Thoracic aorta (tissue), 2 donors: ENCODE data around the gene SLC46A1. TPM values are rescaled to one million over a fixed set of nuclear protein-coding genes. Genes with fewer than 3 reads are reported as not detected.
A peak's percentile ranks its signal among the peaks of the same experiment; 100 is the strongest.

Source experiments
- ATAC-seq: fragments of 150-250 bp; one replicate; pipeline ENCODE4 v1.8.0; 2017; ENCODE audit warnings: low read depth; ENCODE audit not compliant: insufficient number of reproducible peaks, low FRiP score
- DNase-seq: peaks from one replicate; pipeline ENCODE4 v3.0.0-alpha.2; 2020; ENCODE audit warnings: low spot score
- H3K27ac ChIP-seq, 2 donors: fragments of 200-600 bp; sonication (generic); 1 replicate in 1 of 2; 2 replicates in 1 of 2; pipeline ENCODE4 v1.5.1; 2016; ENCODE audit warnings: mild to moderate bottlenecking in 2 of 2, moderate library complexity in 2 of 2
- H3K27me3 ChIP-seq: fragments of 200-600 bp; sonication (generic); replicated peaks from 2 replicates; pipeline ENCODE4 v1.6.0; 2016; ENCODE audit warnings: mild to moderate bottlenecking; ENCODE audit not compliant: insufficient read depth
- H3K36me3 ChIP-seq: fragments of 200-600 bp; sonication (generic); one replicate; pipeline ENCODE4 v1.5.1; 2016
- H3K4me1 ChIP-seq, 2 donors: fragments of 200-600 bp; sonication (generic); 1 replicate in 1 of 2; 2 replicates in 1 of 2; pipeline versions ENCODE4 v1.5.1 to v1.6.0; 2016; ENCODE audit warnings: low read depth in 2 of 2, mild to moderate bottlenecking in 1 of 2; ENCODE audit not compliant: control insufficient read depth in 1 of 2
- H3K4me3 ChIP-seq: fragments of 200-600 bp; sonication (generic); 2 replicates; pipeline ENCODE4 v1.5.1; 2016; ENCODE audit warnings: mild to moderate bottlenecking
- H3K9me3 ChIP-seq: fragments of 200-600 bp; sonication (generic); 2 replicates; pipeline ENCODE4 v1.5.1; 2016
- total RNA-seq, 2 donors: library from RNA; depleted of rRNA; stranded (reverse); fragments of >200 nt; gene quantifications; one replicate each; pipeline versions ENCODE4 v1.1.0 to v1.2.3, GENCODE V29; 2016
- TF ChIP-seq, protein P1 (sequence below): fragments of 200-600 bp; sonication (generic); IDR thresholded peaks from one replicate; pipeline ENCODE4 v1.5.1; 2019; ENCODE audit warnings: antibody characterized with exemption

SLC46A1 gene
- total RNA-seq, 2 donors from 2014 or later = 11.9 to 29.2 TPM

DNA sequence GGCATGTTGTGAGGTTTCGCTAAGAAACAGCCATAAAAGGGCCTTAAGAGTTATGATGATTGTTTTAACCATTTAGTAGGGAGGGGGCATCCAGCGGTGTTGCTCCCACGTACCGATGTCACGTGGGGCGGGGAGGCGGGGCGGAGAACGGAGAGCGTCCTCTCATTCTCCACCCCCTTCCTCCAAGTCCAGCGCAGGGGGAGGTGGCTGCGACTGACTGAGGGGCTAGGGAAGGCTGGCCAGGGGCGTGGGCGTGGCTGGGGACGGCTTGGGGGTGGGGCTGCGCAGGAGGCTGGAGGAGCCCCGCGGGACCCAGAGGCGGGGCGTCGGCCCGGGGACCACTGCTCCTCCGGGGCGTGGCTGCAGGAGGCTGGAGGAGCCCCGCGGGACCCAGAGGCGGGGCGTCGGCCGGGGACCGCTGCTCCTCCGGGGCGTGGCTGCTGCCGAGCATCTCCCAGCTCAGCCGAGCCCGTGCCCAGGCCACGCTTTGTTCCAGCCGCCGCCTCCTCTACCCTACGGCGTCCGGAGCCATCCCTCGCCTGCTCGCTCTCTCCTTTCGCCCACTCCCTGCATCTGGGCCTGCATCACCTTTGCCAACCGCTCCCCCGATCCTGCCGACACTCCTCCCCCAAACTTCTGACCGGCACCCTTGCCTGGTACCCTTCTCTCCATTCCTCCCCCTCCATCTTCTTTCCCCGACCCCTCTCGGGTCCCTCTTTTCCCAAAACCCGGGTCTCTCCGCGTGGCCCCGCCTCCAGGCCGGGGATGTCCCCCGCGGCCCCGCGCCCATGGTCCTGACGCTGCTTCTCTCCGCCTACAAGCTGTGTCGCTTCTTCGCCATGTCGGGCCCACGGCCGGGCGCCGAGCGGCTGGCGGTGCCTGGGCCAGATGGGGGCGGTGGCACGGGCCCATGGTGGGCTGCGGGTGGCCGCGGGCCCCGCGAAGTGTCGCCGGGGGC is 34.5 kb downstream of the SLC46A1 start, which contains the start of gene SARM1:
Gene SARM1, plus strand, starts transcription at position 450 of the 958 bp plus-strand sequence. Its CDS starts 339 bp downstream, at position 789.
- ATAC-seq = peak; percentile 60
- Histone ChIP-seq H3K27ac (peak within 1 kb of the TSS; percentile 64 to 70), H3K9me3 (no peaks in the 10 kb centered on the region), H3K27me3 (no peaks in the 10 kb centered on the region), H3K36me3 (no peaks in the 10 kb centered on the region), H3K4me3 (peak within 1 kb of the TSS; percentile 73), H3K4me1 (peaks cover 11 to 28% of the 10 kb centered on the region in 2 donors)
- TF ChIP-seq, protein P1, sequence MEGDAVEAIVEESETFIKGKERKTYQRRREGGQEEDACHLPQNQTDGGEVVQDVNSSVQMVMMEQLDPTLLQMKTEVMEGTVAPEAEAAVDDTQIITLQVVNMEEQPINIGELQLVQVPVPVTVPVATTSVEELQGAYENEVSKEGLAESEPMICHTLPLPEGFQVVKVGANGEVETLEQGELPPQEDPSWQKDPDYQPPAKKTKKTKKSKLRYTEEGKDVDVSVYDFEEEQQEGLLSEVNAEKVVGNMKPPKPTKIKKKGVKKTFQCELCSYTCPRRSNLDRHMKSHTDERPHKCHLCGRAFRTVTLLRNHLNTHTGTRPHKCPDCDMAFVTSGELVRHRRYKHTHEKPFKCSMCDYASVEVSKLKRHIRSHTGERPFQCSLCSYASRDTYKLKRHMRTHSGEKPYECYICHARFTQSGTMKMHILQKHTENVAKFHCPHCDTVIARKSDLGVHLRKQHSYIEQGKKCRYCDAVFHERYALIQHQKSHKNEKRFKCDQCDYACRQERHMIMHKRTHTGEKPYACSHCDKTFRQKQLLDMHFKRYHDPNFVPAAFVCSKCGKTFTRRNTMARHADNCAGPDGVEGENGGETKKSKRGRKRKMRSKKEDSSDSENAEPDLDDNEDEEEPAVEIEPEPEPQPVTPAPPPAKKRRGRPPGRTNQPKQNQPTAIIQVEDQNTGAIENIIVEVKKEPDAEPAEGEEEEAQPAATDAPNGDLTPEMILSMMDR = no peak
- peak; percentile 66 for DNase-seq

DNA sequence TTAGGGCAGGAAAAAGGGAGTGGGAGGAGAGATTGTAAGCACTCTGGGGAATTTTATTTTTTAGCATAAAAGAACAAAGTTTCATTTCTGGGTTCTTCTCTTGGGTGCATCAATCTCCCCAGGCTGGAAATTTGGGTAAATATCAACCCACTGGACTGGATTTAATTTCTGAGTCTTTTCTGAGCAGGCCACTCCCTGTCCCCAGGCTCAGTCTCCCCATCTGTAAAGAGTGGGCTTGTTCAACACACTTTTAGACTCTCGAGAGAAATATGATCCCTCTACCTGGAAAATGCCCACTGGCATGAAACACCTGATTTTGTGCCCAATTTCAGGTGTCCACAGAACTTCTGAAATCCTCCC is 35.3 kb downstream of the SLC46A1 start:
- Histone ChIP-seq H3K9me3 (no peaks in the 10 kb centered on the region), H3K4me3 (peak overlapping the region; percentile 73), H3K27me3 (no peaks in the 10 kb centered on the region), H3K4me1 (peaks cover 11 to 28% of the 10 kb centered on the region in 2 donors), H3K27ac (peak overlapping the region; percentile 57 to 70), H3K36me3 (no peaks in the 10 kb centered on the region)
- DNase-seq = no peak
- TF ChIP-seq, protein P1 = no peak
- no peak for ATAC-seq

GRCh38 chr17:28370035-28370743 is 35.8 kb downstream of the SLC46A1 start, which contains the start of gene VTN:
VTN (minus strand) TSS chr17:28370307; CDS start chr17:28370203, 104 bp downstream.
- no peaks in the 10 kb centered on the region for H3K27me3 ChIP-seq
- peak within 1 kb of the TSS; percentile 57 to 70 for H3K27ac ChIP-seq
- TF ChIP-seq, protein P1 = no peak
- H3K36me3 ChIP-seq = no peaks in the 10 kb centered on the region
- no peaks in the 10 kb centered on the region for H3K9me3 ChIP-seq
- peak within 1 kb of the TSS; percentile 73 for H3K4me3 ChIP-seq
- H3K4me1 ChIP-seq = peaks cover 11 to 28% of the 10 kb centered on the region in 2 donors
- ATAC-seq (no peak), DNase-seq (no peak)

DNA sequence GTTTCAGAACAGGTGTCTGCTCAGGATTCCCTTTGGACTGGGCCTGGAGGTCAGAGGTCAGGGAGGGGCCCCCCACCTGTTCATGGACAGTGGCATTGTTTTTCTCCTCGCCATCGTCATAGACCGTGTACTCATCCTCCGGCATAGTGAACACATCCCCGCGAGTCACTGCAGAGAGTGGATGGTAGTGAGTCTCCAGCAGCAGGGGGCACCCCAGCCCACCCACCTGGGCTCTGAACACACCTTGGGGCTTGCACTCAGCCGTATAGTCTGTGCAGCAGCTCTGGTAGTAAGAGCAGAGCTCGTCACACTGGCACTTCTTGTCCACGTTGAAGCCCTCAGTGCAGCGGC is 36.4 kb downstream of the SLC46A1 start:
- Histone ChIP-seq H3K4me3 (no peak overlapping the region), H3K27ac (peak overlapping the region in 1 of 2 donors; percentile 70), H3K4me1 (peaks cover 11 to 28% of the 10 kb centered on the region in 2 donors), H3K36me3 (no peaks in the 10 kb centered on the region), H3K9me3 (no peaks in the 10 kb centered on the region), H3K27me3 (no peaks in the 10 kb centered on the region)
- no peak for DNase-seq
- TF ChIP-seq, protein P1 = no peak
- ATAC-seq = no peak
